ENCODE measurements around the gene CRBN.

DNA sequence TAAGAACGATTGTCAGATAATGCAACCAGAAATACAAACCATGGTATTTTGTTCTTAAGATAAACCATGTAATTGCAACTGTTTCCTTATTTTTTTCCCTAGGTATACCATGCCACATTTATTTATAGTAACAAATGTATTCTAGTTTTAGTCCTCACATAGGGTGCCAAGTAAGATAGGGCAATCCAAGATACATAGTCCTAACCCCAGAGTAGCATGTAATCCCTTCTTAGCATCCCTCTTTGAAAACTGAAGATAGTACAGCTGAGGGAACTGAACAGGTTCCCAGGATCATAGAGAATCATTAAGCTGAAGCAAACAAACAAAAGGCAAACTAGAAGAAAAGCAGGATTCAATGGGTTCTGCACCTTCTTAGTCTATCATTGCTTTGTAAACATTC, 28.0 kb downstream of the CRBN start:
- TF ChIP-seq, protein P1, sequence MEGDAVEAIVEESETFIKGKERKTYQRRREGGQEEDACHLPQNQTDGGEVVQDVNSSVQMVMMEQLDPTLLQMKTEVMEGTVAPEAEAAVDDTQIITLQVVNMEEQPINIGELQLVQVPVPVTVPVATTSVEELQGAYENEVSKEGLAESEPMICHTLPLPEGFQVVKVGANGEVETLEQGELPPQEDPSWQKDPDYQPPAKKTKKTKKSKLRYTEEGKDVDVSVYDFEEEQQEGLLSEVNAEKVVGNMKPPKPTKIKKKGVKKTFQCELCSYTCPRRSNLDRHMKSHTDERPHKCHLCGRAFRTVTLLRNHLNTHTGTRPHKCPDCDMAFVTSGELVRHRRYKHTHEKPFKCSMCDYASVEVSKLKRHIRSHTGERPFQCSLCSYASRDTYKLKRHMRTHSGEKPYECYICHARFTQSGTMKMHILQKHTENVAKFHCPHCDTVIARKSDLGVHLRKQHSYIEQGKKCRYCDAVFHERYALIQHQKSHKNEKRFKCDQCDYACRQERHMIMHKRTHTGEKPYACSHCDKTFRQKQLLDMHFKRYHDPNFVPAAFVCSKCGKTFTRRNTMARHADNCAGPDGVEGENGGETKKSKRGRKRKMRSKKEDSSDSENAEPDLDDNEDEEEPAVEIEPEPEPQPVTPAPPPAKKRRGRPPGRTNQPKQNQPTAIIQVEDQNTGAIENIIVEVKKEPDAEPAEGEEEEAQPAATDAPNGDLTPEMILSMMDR (conservative IDR thresholded peaks at IDR 0.05): no peak
- no peak for TF ChIP-seq ZFX (IDR thresholded peaks at IDR 0.05)
